Mucosa of descending colon (tissue), 3 donors: ENCODE results near the gene WSCD1. TPM values are rescaled to one million over a fixed set of nuclear protein-coding genes. Genes with fewer than 3 reads are reported as not detected.

Source experiments
- ATAC-seq: fragments of 200-7000 bp; cut with Tn5 transposase; one replicate; pipeline ENCODE4 v1.9.1; 2020; ENCODE audit warnings: mild to moderate bottlenecking, moderate library complexity
- DNase-seq, 3 donors: peaks; one replicate each; pipeline ENCODE4 v3.0.0-alpha.2; 2020
- H3K36me3 ChIP-seq: fragments of 200-600 bp; one replicate; pipeline ENCODE4 v1.8.0; 2021; ENCODE audit warnings: low read depth, mild to moderate bottlenecking
- H3K4me1 ChIP-seq: fragments of 200-600 bp; one replicate; pipeline ENCODE4 v1.8.0; 2021; ENCODE audit warnings: low read depth, mild to moderate bottlenecking
- H3K4me3 ChIP-seq: fragments of 200-600 bp; one replicate; pipeline ENCODE4 v1.8.0; 2021; ENCODE audit warnings: mild to moderate bottlenecking
- H3K9me3 ChIP-seq: fragments of 200-600 bp; one replicate; pipeline ENCODE4 v1.8.0; 2021; ENCODE audit warnings: mild to moderate bottlenecking
- intact Hi-C, 2 donors: fragments of 100-400 bp; cut with DNase I in 1 of 2; cut with micrococcal nuclease in 1 of 2; formaldehyde crosslinking; loops; one replicate each; pipeline versions ENCODE4 v1.11.0 to v1.11.1; 2022; cut with DNase I, micrococcal nuclease
- total RNA-seq, 3 donors: library from RNA; stranded (reverse); fragmentation: NEBNext Ultra II Directional in 2 of 3; extraction: Animal tissue kit (Norgen Biotek cat#: 25700) in 2 of 3; gene quantifications; one replicate each; pipeline versions ENCODE4 v1.2.1 to v1.2.4, GENCODE V29; 2021 to 2023
- TF ChIP-seq, protein P1 (sequence below): fragments of 200-600 bp; IDR thresholded peaks from one replicate; pipeline ENCODE4 v1.8.0; 2022; ENCODE audit warnings: antibody characterized with exemption, mild to moderate bottlenecking
- donor health status: DM: no; HTN: no; CAD: no; lungs with moderate emphysema.
- donor health status: DM: no; HTN: no; CAD: no.
- donor health status: DM: no; HTN: yes; CAD: no.

Gene WSCD1
- total RNA-seq, 3 donors from 2014 or later: 18.7 to 45.8 (median 18.8) TPM

DNA sequence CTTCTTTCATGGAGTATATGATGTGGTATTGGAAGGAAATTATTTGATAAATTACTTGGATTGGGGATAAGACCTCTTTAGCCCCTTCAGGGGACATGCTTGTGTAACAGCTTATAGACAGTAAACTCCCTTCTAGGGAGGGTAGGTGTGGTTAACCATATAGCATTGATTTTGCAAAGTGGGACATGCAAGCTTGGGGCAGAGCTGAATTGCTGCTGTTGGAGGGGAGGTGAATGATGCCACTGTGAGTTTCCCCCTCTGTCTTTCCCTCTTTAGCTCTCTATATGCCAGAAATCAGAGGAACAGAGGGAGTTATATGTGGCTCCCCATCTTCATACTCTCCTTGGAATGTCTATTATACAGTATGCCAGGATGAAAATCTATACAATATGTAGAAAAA, 54.7 kb downstream of the WSCD1 start:
- DNase-seq (no peak), ATAC-seq (no peak)
- intact Hi-C loops: no loop called here
- Histone ChIP-seq H3K4me1 (no peaks in the 10 kb centered on the region), H3K36me3 (no peaks in the 10 kb centered on the region), H3K9me3 (peaks cover 4% of the 10 kb centered on the region), H3K4me3 (no peak overlapping the region)
- TF ChIP-seq, protein P1, sequence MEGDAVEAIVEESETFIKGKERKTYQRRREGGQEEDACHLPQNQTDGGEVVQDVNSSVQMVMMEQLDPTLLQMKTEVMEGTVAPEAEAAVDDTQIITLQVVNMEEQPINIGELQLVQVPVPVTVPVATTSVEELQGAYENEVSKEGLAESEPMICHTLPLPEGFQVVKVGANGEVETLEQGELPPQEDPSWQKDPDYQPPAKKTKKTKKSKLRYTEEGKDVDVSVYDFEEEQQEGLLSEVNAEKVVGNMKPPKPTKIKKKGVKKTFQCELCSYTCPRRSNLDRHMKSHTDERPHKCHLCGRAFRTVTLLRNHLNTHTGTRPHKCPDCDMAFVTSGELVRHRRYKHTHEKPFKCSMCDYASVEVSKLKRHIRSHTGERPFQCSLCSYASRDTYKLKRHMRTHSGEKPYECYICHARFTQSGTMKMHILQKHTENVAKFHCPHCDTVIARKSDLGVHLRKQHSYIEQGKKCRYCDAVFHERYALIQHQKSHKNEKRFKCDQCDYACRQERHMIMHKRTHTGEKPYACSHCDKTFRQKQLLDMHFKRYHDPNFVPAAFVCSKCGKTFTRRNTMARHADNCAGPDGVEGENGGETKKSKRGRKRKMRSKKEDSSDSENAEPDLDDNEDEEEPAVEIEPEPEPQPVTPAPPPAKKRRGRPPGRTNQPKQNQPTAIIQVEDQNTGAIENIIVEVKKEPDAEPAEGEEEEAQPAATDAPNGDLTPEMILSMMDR: no peak

DNA sequence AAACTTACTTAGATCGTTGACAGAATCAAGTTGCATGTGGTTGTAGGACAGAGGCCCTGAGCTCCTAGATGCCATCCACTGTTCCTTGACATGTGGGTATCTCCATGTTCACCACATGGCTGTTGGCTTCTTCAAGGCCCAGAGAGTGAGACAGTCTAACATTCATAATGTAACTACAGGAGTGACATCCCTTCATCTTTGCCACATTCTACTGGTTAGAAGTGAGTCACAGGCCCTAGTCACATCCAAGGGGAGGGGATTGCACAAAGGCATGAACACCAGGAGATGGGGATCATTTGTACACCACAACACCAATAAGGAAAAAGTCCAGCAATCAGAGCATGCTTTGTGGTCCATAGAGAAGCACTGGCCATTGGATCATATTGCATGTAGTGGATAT, 56.6 kb downstream of the WSCD1 start:
- TF ChIP-seq, protein P1: no peak
- no peak for DNase-seq
- Histone ChIP-seq H3K36me3 (no peaks in the 10 kb centered on the region), H3K4me1 (no peaks in the 10 kb centered on the region), H3K9me3 (peaks cover 4% of the 10 kb centered on the region), H3K4me3 (no peak overlapping the region)
- ATAC-seq: no peak
- intact Hi-C loops: no loop called here

DNA sequence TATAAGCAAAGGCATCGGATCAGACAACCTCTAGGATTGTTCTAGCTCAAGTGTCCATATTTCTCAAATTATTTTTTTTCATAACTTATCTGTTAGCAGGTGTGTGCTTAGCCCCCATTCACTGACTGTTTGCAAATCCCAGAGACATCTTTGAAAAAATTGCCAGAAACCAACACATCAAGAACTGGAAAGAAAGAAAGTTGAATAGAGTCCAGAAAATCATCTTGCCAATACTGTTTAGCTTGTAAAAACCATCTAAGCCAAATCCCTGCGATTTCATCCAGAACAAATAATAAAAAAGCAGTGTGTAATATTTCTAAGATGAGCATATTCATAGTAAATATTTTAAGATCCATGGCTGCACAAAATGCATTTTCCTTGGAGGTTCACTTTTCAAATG, 64.5 kb downstream of the WSCD1 start:
- intact Hi-C loops: no loop called here
- Histone ChIP-seq H3K4me1 (no peaks in the 10 kb centered on the region), H3K36me3 (no peaks in the 10 kb centered on the region), H3K9me3 (no peaks in the 10 kb centered on the region), H3K4me3 (no peak overlapping the region)
- TF ChIP-seq, protein P1: no peak
- ATAC-seq: no peak
- DNase-seq: no peak

DNA sequence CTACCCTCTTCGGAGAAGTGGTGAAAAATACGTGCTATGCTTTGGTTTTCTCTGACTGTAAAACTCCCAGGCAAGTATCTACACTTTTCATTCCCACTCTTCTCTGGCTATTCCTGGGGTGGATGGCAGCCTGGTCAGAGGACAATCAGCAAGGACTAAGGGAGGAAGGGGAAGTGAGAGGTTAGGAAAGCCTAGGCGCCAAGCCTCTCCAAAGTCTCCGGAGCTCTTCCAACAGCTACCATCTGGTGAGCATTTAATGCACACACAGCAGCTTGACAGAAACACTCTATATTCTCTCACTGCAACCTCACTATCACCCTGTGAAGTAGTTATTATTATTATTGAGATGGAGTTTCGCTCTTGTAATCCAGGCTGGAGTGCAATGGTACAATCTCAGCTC, 65.1 kb downstream of the WSCD1 start:
- DNase-seq (no peak), ATAC-seq (no peak)
- TF ChIP-seq, protein P1: no peak
- H3K9me3 ChIP-seq: no peaks in the 10 kb centered on the region
- intact Hi-C loops: no loop called here
- H3K4me3 ChIP-seq: no peak overlapping the region
- no peaks in the 10 kb centered on the region for H3K4me1 ChIP-seq
- H3K36me3 ChIP-seq: no peaks in the 10 kb centered on the region

DNA sequence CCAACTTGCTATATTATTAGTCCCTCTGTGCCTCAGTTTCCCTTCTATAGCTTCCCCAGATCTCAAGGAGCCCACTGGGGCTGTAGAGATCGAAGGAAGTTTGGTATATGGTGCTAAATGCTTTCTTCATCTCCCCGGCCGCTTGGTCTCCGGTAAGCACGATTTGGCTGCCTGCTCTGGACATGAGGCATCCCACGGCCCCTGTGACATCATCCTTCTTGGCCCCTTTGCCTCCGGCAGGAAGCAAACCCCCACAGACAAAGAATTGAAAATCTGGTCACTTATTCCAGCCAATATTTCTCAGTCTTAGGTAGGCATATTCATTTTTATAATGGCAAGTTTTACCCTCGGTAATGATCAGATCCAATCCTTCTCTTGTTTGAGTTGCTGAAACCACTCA, 65.8 kb downstream of the WSCD1 start:
- no peaks in the 10 kb centered on the region for H3K4me1 ChIP-seq
- ATAC-seq (no peak), DNase-seq (no peak)
- H3K9me3 ChIP-seq: no peaks in the 10 kb centered on the region
- no peak overlapping the region for H3K4me3 ChIP-seq
- TF ChIP-seq, protein P1: no peak
- intact Hi-C loops: no loop called here
- H3K36me3 ChIP-seq: no peaks in the 10 kb centered on the region
